Astrocyte (in vitro differentiated cells and primary cell): Measurements from ENCODE around the gene C2orf76.

ENCODE experiments used
- CTCF ChIP-seq: IDR thresholded peaks from 2 replicates; pipeline ENCODE4 v1.5.1; 2011; ENCODE audit warnings: low read depth, mild to moderate bottlenecking, inconsistent platforms, low read length, moderate library complexity; ENCODE audit not compliant: insufficient read depth
- EZH2 ChIP-seq: IDR thresholded peaks from 2 replicates; pipeline ENCODE4 v1.6.1; 2012; ENCODE audit warnings: mild to moderate bottlenecking, low read length, inconsistent platforms; ENCODE audit not compliant: insufficient read depth

DNA sequence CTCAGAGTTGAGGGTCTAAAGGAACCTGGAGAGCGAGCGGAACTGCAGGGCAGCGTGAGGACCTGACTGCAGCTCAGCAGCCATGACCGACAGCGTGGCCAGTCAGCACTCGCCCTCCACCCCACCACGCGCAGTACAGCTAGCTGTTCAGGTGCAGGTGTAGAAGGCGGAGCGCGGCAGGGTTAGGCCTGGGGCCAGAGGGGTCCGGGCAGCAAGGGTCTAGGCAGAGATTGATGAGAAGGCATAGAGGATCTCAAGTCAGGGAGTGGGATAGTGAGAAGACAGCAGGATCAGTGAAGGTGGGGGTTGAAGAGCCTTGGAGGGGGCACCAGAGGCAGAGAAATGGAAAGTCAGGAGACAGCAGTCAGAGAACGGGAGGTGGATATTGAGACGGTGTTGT, 72.0 kb downstream of the C2orf76 start:
- no peak for TF ChIP-seq CTCF
- no peak for TF ChIP-seq EZH2
